ENCODE results near the gene CENPQ.

DNA sequence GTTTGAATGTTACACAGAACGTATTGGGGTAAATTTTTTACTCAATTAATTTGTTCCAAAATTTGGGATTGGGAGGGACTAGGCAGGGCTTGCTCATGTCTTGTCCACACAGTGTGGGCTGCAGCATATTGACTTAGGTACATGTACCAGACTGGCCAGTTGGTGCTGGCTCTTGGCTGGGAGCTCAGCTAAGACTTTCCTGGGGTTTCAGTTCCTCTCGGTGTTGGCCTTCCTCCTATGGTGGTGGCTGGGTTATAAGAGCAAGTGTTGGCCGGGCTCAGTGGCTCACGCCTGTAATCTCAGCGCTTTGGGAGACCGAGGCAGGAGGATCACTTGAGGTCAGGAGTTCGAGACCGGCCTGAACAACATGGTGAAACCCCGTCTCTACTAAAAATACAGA lies 4.9 kb downstream of the CENPQ start:
- TF ChIP-seq, protein P1, sequence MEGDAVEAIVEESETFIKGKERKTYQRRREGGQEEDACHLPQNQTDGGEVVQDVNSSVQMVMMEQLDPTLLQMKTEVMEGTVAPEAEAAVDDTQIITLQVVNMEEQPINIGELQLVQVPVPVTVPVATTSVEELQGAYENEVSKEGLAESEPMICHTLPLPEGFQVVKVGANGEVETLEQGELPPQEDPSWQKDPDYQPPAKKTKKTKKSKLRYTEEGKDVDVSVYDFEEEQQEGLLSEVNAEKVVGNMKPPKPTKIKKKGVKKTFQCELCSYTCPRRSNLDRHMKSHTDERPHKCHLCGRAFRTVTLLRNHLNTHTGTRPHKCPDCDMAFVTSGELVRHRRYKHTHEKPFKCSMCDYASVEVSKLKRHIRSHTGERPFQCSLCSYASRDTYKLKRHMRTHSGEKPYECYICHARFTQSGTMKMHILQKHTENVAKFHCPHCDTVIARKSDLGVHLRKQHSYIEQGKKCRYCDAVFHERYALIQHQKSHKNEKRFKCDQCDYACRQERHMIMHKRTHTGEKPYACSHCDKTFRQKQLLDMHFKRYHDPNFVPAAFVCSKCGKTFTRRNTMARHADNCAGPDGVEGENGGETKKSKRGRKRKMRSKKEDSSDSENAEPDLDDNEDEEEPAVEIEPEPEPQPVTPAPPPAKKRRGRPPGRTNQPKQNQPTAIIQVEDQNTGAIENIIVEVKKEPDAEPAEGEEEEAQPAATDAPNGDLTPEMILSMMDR (conservative IDR thresholded peaks at IDR 0.05 in 1 of 2, IDR thresholded peaks at IDR 0.05 in 1 of 2; ENCODE audit: low read depth in 1 of 2, low read length in 2 of 2): no peak
- TF ChIP-seq EZH2 (IDR thresholded peaks at IDR 0.05; ENCODE audit: low read length, missing control alignments): no peak

Measured in fibroblast of lung (primary cell).